Mucosa of stomach (tissue), 1 donor: ENCODE results near the gene ADISSP.
"Not testable (repeated sequence)": the region's sequence is repeated elsewhere in the genome, so short reads cannot be mapped to it uniquely, and the experiment has no call there.

Source experiments
- H3K27me3 ChIP-seq: one replicate; pipeline ENCODE4 v1.7.0; 2013; ENCODE audit warnings: mild to moderate bottlenecking, low read length; ENCODE audit not compliant: control insufficient read depth, insufficient read depth
- H3K36me3 ChIP-seq: one replicate; pipeline ENCODE4 v1.7.0; 2013; ENCODE audit warnings: low read length; ENCODE audit not compliant: control insufficient read depth, insufficient read depth
- H3K4me1 ChIP-seq: one replicate; pipeline ENCODE4 v1.7.0; 2013; ENCODE audit warnings: mild to moderate bottlenecking, low read length; ENCODE audit not compliant: control insufficient read depth, insufficient read depth
- H3K4me3 ChIP-seq: one replicate; pipeline ENCODE4 v1.7.0; 2013; ENCODE audit warnings: low read length
- H3K9ac ChIP-seq: one replicate; pipeline ENCODE4 v1.7.0; 2013; ENCODE audit warnings: mild to moderate bottlenecking, low read length, moderate library complexity
- H3K9me3 ChIP-seq: one replicate; pipeline ENCODE4 v1.7.0; 2013; ENCODE audit warnings: mild to moderate bottlenecking, low read length, moderate library complexity; ENCODE audit not compliant: control insufficient read depth
- donor health status: Pancreatic carcinoma.

The ADISSP gene

GRCh38 chr20:3795511-3796468 is 28.2 kb upstream of the ADISSP start, which contains the start of gene CDC25B:
Gene CDC25B, plus strand, starts transcription at chr20:3796310. Its CDS starts 222 bp downstream, at chr20:3796532.
- H3K27me3 ChIP-seq, result no peaks in the 10 kb centered on the region
- H3K9me3 ChIP-seq, result no peaks in the 10 kb centered on the region
- no peaks in the 10 kb centered on the region for H3K36me3 ChIP-seq
- peaks cover 40% of the 10 kb centered on the region for H3K4me1 ChIP-seq
- peak within 1 kb of the TSS; percentile 91 for H3K9ac ChIP-seq
- H3K4me3 ChIP-seq, result peak within 1 kb of the TSS; percentile 93

GRCh38 chr20:3794701-3795420 is 27.3 kb upstream of the ADISSP start:
- H3K36me3 ChIP-seq, result no peaks in the 10 kb centered on the region
- no peaks in the 10 kb centered on the region for H3K27me3 ChIP-seq
- no peaks in the 10 kb centered on the region for H3K9me3 ChIP-seq
- H3K9ac ChIP-seq, result peak overlapping the region; percentile 91
- H3K4me3 ChIP-seq, result peak overlapping the region; percentile 93
- peaks cover 35% of the 10 kb centered on the region for H3K4me1 ChIP-seq

GRCh38 chr20:3794168-3794567 is 26.6 kb upstream of the ADISSP start:
- H3K36me3 ChIP-seq, H3K4me3 ChIP-seq, H3K9ac ChIP-seq, H3K9me3 ChIP-seq, H3K27me3 ChIP-seq: not testable (repeated sequence)
- H3K4me1 ChIP-seq, result peaks cover 28% of the 10 kb centered on the region

GRCh38 chr20:3789201-3789600 is 21.6 kb upstream of the ADISSP start:
- H3K36me3 ChIP-seq, H3K27me3 ChIP-seq, H3K9ac ChIP-seq: not testable (repeated sequence)

GRCh38 chr20:3788685-3789155 is 21.2 kb upstream of the ADISSP start:
- H3K9ac ChIP-seq, result no peak overlapping the region
- no peaks in the 10 kb centered on the region for H3K27me3 ChIP-seq
- H3K36me3 ChIP-seq, result no peaks in the 10 kb centered on the region
- no peaks in the 10 kb centered on the region for H3K9me3 ChIP-seq
- H3K4me1 ChIP-seq, result peaks cover 31% of the 10 kb centered on the region
- H3K4me3 ChIP-seq, result no peak overlapping the region

More at GRCh38 chr20:3789201-3789600, 21.6 kb upstream of the ADISSP start:
- not testable (repeated sequence) for H3K9me3 ChIP-seq, H3K4me3 ChIP-seq
- peaks cover 28% of the 10 kb centered on the region for H3K4me1 ChIP-seq

GRCh38 chr20:3787324-3788014 is 19.9 kb upstream of the ADISSP start:
- no peak overlapping the region for H3K4me3 ChIP-seq
- H3K9me3 ChIP-seq, result no peaks in the 10 kb centered on the region
- H3K36me3 ChIP-seq, result no peaks in the 10 kb centered on the region
- H3K9ac ChIP-seq, result peak overlapping the region; percentile 33
- no peaks in the 10 kb centered on the region for H3K27me3 ChIP-seq
- H3K4me1 ChIP-seq, result peaks cover 38% of the 10 kb centered on the region

- Histone ChIP-seq H3K4me3 (peak within 1 kb of the TSS; percentile 6), H3K9ac (peak within 1 kb of the TSS; percentile 51), H3K27me3 (no peaks in the 10 kb centered on the region), H3K9me3 (no peaks in the 10 kb centered on the region), H3K4me1 (peaks cover 38% of the 10 kb centered on the region), H3K36me3 (no peaks in the 10 kb centered on the region)
Measured at GRCh38 chr20:3786665-3787323, 19.2 kb upstream of the ADISSP start, which contains the start of gene CENPB. Gene CENPB, minus strand, starts transcription at chr20:3786740. Its CDS starts 257 bp downstream, at chr20:3786483.

GRCh38 chr20:3786126-3786484 is 18.6 kb upstream of the ADISSP start:
- Histone ChIP-seq H3K4me3 (peak overlapping the region; percentile 6), H3K27me3 (no peaks in the 10 kb centered on the region), H3K9me3 (no peaks in the 10 kb centered on the region), H3K36me3 (no peaks in the 10 kb centered on the region), H3K9ac (peak overlapping the region; percentile 51), H3K4me1 (peaks cover 42% of the 10 kb centered on the region)

GRCh38 chr20:3785240-3786125 is 17.9 kb upstream of the ADISSP start:
- no peaks in the 10 kb centered on the region for H3K36me3 ChIP-seq

GRCh38 chr20:3784863-3785239 is 17.3 kb upstream of the ADISSP start:
- Histone ChIP-seq H3K9ac (peak overlapping the region; percentile 51), H3K27me3 (no peaks in the 10 kb centered on the region), H3K4me3 (peak overlapping the region; percentile 6), H3K36me3 (no peaks in the 10 kb centered on the region), H3K9me3 (no peaks in the 10 kb centered on the region), H3K4me1 (peaks cover 42% of the 10 kb centered on the region)

More at GRCh38 chr20:3785240-3786125, 17.9 kb upstream of the ADISSP start:
- H3K9me3 ChIP-seq, result no peaks in the 10 kb centered on the region
- peak overlapping the region; percentile 6 for H3K4me3 ChIP-seq
- H3K9ac ChIP-seq, result peak overlapping the region; percentile 51
- peaks cover 42% of the 10 kb centered on the region for H3K4me1 ChIP-seq
- no peaks in the 10 kb centered on the region for H3K27me3 ChIP-seq
